Fibroblast of skin of scalp (primary cell): ENCODE data around the gene CWC27.

ENCODE experiments used
- DNase-seq: peaks from one replicate; pipeline ENCODE4 v3.0.0-alpha.2; 2013

Gene CWC27

GRCh38 chr5:64987768-64988167, 219.0 kb downstream of the CWC27 start:
- no peak for DNase-seq

DNA sequence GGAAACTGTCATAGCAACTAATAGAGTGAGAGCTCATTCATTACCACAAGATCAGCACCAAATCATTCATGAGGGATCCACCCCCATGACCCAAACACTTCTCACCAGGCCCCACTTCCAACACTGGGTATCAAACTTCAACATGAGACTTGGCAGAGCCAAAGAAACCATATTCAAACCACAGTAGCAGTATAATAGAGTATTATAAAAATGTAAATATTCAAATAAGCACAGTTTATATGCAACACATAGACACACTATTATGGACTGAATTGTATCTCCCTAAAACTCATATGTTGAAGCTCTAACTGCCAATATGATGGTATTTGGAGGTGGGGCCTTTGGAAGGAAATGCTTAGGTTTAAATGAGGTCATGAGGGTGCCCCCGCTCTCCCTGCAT, 240.5 kb downstream of the CWC27 start:
- no peak for DNase-seq

GRCh38 chr5:65010841-65011240, 242.1 kb downstream of the CWC27 start:
- DNase-seq, result no peak

DNA sequence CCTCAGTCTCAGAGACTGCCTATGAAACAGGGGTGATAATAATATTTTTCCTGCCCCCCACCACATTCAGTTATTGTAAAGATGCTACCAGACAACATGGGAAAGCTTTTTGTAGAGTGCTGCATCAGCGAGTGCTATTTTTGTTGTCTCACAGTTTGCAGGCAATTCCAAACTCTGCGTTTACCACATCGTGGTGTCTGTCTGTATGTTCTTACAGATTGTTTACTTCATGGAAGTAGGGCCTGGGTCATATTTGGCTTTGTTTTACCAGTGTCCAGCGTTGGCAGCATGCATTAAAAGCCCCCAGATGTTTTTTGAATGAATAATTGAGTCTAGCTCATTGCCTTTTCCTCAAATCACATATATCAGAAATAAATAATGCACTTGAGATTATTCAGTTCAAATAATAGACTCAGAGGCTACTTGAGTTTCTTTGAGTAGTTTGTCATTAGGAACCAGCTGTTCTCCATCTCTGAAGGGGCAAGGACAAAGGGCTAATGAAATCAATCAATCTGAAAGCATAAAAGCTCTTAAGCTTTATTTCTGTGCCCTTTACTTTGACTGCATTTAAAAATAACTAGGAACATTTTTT, 243.7 kb downstream of the CWC27 start:
- no peak for DNase-seq

DNA sequence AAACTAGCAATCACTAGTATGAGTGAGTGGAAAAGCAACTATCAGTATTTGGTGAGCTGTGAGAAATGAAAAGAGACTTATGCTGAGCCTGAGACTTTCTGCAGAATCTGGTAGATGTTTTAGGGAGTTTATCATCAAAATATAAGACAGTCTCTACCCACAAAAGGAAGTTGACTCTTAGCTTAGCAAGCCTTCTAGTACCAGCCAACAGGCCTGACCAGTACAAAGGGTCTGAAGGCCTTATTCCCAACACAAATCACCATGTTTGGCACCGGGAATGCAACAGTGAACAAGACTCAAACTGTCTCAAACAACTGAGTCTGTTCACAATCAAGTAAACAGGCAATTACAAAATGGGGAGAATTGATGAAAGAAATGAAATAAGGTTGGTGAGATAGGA, 244.4 kb downstream of the CWC27 start:
- DNase-seq, result no peak

GRCh38 chr5:65014769-65015168, 246.0 kb downstream of the CWC27 start:
- DNase-seq, result no peak

GRCh38 chr5:65015767-65016166, 247.0 kb downstream of the CWC27 start:
- no peak for DNase-seq

DNA sequence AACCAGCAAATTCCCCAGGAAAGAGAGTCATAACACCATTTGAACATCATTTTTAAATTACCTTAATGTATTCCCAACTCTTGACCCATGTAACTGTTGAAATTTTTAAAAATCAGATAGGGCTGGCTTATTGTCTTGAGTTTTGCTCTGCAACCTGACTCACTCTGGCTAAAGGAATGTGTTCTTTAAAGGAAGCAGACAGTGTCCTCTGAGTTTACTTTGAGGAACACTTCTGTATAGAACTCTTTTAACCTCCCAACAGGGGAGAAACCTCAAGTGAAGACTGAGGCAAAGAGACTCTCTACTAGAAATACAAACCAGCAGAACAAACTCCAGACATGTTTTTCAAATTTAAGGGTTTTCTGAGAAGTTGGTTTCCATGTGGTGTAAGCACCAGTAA, 248.9 kb downstream of the CWC27 start:
- no peak for DNase-seq

DNA sequence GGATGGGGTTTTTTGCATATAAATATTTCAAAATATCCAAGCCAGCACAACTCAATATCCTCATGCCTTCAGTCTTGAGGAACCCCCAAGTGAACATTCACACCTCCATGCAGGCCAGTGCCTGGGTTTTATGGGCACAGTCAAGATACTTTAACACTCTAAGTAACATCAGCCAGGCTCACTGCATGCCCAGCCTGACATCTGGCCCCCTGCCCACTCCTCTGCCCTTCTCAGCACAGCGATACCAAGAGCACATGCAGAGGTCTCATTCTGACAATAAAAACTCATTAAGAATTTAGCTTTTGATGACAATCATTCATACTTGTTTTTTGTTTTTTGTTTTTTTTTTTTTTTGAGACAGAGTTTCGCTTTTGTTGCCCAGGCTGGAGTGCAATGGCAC, 250.0 kb downstream of the CWC27 start:
- DNase-seq, result no peak

DNA sequence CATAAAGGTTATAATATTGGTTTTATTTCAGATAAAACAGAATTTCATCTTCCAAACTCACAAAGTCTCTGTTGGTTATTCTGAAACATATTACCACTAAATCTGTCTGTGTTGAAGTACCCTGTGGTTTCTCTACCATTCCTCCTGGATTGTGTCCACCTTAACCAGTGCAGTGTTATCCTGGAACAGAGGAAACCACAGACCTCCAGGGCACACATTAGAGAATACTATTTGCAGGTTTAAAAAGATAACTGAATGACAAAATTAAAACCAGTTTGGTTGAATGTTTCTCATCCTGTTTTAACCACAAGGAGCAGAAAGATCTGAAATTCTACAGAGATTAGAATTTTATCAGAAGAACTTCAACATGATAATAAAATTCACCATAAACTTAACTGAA, 251.8 kb downstream of the CWC27 start:
- peak; percentile 32 for DNase-seq

- no peak for DNase-seq
Observed at GRCh38 chr5:65021527-65022226, 252.9 kb downstream of the CWC27 start.

DNA sequence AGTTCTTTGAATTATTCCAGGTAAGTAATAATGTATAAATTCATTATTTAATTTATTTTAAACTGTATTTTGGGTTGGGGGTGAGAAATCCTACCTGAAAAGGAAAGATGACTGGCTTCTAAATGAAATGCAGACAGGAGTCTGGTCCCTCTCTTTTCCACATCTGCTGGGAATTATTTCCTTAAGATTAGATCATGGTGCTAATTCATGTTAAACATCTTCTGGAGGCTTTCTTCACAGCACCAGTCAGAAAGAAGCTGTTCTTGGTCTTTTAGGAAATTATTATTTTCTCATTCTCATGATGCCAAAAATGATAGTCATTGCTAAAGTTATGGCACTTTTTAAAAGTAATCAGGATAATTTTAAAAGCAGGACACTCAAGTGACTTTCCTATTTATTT, 254.2 kb downstream of the CWC27 start:
- no peak for DNase-seq

GRCh38 chr5:65024681-65025080, 256.0 kb downstream of the CWC27 start:
- no peak for DNase-seq

- DNase-seq, result no peak
Observed at GRCh38 chr5:65026816-65027548, 258.3 kb downstream of the CWC27 start.

GRCh38 chr5:65029178-65029577, 260.4 kb downstream of the CWC27 start:
- no peak for DNase-seq

GRCh38 chr5:65030056-65030455, 261.3 kb downstream of the CWC27 start:
- DNase-seq, result no peak

DNA sequence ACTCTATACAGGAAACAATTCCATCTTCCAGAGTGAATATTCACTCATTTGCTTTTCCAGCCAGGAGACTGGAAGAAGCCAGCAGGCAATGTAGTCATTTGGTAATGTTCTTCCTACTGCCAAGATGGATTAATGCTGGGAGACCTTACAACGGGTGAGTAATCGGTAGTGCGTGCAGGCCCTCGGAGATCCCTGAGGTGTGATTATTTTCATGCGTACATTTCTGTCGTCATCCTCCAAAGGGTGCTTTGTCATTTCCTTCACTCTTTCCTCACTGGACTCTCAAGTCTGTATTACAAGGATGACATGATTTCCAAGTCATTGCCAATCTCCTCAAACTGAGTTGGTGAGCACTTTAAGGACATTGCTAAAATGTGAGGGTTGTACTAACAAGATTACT, 263.5 kb downstream of the CWC27 start:
- peak; percentile 70 for DNase-seq

DNA sequence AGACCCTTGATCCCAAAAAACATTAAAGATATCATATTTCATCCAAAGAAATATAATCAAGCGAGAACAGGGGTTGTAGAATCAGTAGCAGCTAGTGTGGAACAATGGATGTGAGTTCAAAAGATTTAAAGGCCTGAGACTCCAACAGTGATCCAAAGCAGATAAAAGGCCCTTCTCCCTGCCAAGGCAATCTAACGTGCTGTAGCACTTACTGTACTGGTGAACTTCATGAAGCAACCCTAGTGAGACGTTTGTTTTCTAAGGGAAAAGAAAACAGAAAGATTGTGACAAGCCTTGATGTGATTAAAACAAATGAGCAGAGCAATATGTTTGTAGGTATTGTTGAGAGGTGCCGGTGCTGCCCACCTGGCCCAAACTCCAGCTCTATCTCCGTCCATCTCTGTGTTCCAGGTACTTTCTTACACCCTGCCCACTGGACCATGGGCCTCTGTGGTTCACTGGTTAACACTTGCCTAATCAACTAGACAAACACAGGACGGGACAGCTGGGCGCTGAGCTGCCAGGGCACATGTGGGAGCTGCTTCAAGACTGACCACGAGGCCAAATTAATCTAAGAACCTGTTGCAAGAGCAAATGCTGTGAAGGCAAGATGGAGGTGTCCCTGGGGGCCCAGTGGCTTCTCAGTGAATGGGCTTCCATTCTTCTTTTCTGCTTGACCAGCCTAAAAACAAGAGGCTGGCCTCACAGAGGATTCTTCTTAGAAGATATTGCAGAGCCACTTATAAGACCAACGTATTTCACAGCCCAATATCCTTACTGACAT, 265.5 kb downstream of the CWC27 start:
- no peak for DNase-seq

- DNase-seq, result no peak
Observed at GRCh38 chr5:65034813-65035209, 266.1 kb downstream of the CWC27 start.

- DNase-seq, result peak; percentile 93
Observed at GRCh38 chr5:65035211-65036206, 266.8 kb downstream of the CWC27 start.

- no peak for DNase-seq
Observed at GRCh38 chr5:65037831-65038815, 269.4 kb downstream of the CWC27 start.
